Prostate gland (tissue), 2 donors: ENCODE results near the gene PAX5. TPM values are rescaled to one million over a fixed set of nuclear protein-coding genes. Genes with fewer than 3 reads are reported as not detected.

Experiments used
- DNase-seq: peaks from one replicate; pipeline ENCODE4 v3.0.0-alpha.2; 2019; ENCODE audit warnings: low spot score
- H3K27ac ChIP-seq, 2 donors: fragments of 200-600 bp; sonication (generic); 2 replicates each; pipeline ENCODE4 v1.5.1; 2017 to 2019
- H3K27me3 ChIP-seq: fragments of 200-600 bp; sonication (generic); replicated peaks from 2 replicates; pipeline ENCODE4 v1.5.1; 2019; ENCODE audit not compliant: insufficient read depth
- H3K36me3 ChIP-seq, 2 donors: fragments of 200-600 bp; sonication (generic); 1 replicate in 1 of 2; 2 replicates in 1 of 2; pipeline versions ENCODE4 v1.5.1 to v1.8.1; 2017 to 2019
- H3K4me1 ChIP-seq: fragments of 200-600 bp; sonication (generic); replicated peaks from 2 replicates; pipeline ENCODE4 v1.5.1; 2019
- H3K4me3 ChIP-seq, 2 donors: fragments of 200-600 bp; sonication (generic); 2 replicates each; pipeline ENCODE4 v1.5.1; 2017 to 2019
- H3K9me3 ChIP-seq: fragments of 200-600 bp; sonication (generic); 2 replicates; pipeline ENCODE4 v1.5.1; 2017
- CTCF ChIP-seq, 4 experiments: fragments of 200-600 bp in 2 of 4; fragments of 450-650 bp in 2 of 4; sonication (generic) in 2 of 4; IDR thresholded peaks; 1 replicate in 3 of 4; 2 replicates in 1 of 4; pipeline ENCODE4 v1.5.1; 2016 to 2019; ENCODE audit warnings: antibody characterized with exemption in 4 of 4, mild to moderate bottlenecking in 2 of 4, moderate library complexity in 2 of 4
- POLR2A ChIP-seq: fragments of 450-650 bp; IDR thresholded peaks from one replicate; pipeline ENCODE4 v1.6.1; 2016; ENCODE audit warnings: antibody characterized with exemption, mild to moderate bottlenecking
- POLR2AphosphoS5 ChIP-seq: sonication (generic); formaldehyde crosslinking; IDR thresholded peaks from one replicate; pipeline ENCODE4 v1.6.1; 2017; ENCODE audit warnings: antibody characterized with exemption
- WGBS: methylation state at CpG from one replicate; pipeline ENCODE4 v1.1.5; 2018; 5-methylcytosine and 5-hydroxymethylcytosine counted together
- intact Hi-C: fragments of 100-400 bp; cut with DNase I; formaldehyde crosslinking; loops from one replicate; pipeline ENCODE4 v1.14.2; 2022
- total RNA-seq, 2 donors: library from RNA; depleted of rRNA; stranded (reverse); fragments of >200 nt; gene quantifications; one replicate each; pipeline ENCODE4 v1.1.0, GENCODE V29; 2016

Gene PAX5
- total RNA-seq, 2 donors from 2014 or later = 0.05 to 0.11 TPM

- no peak for DNase-seq
- Histone ChIP-seq H3K27ac (no peak overlapping the region), H3K36me3 (no peaks in the 10 kb centered on the region), H3K4me1 (no peaks in the 10 kb centered on the region), H3K27me3 (peaks cover 16% of the 10 kb centered on the region), H3K4me3 (no peak overlapping the region), H3K9me3 (no peaks in the 10 kb centered on the region)
- intact Hi-C loops = no loop called here
- no peak for TF ChIP-seq CTCF (IDR thresholded peaks at IDR 0.05)
- WGBS = 58% methylated on average over 9 of the region's 9 CpGs
These were observed 32.6 kb downstream of the PAX5 start for GRCh38 chr9:37001459-37001858.

- Histone ChIP-seq H3K36me3 (no peaks in the 10 kb centered on the region), H3K9me3 (no peaks in the 10 kb centered on the region), H3K4me1 (no peaks in the 10 kb centered on the region), H3K27me3 (peaks cover 16% of the 10 kb centered on the region), H3K27ac (no peak overlapping the region), H3K4me3 (no peak overlapping the region)
- intact Hi-C loops = no loop called here
- DNase-seq = no peak
- TF ChIP-seq POLR2A (no peak), CTCF (IDR thresholded peaks at IDR 0.05) (no peak), POLR2AphosphoS5 (no peak)
- whole genome bisulfite sequencing = 70% methylated on average over 8 of the region's 8 CpGs
These were observed 34.2 kb downstream of the PAX5 start for GRCh38 chr9:36999728-37000333.

DNA sequence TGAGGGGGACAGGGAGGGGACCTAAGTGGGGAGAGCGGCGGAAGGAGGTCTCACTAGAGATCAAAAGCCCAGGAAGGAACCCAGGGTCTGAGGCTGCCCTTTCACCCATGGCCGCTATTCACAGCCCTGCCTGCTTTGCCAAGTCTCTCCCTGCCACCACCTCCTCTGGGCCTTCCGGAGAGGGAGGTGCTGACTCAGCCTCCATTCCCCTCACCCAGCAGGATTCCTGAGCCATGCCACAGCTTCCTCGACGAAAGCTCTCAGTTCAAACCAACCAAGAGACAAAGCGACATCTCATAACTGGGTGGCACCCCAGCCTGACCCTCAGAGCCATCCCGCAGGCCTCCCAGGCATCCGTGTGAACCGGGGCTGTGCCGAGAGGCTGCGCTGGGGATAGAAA is 36.7 kb downstream of the PAX5 start:
- H3K9me3 ChIP-seq = no peaks in the 10 kb centered on the region
- WGBS = 79% methylated on average over 12 of the region's 12 CpGs
- no peak for TF ChIP-seq POLR2A
- DNase-seq = no peak
- H3K27ac ChIP-seq = no peak overlapping the region
- H3K27me3 ChIP-seq = peaks cover 13% of the 10 kb centered on the region
- no peaks in the 10 kb centered on the region for H3K36me3 ChIP-seq
- no peaks in the 10 kb centered on the region for H3K4me1 ChIP-seq
- intact Hi-C loops = no loop called here
- no peak overlapping the region for H3K4me3 ChIP-seq

DNA sequence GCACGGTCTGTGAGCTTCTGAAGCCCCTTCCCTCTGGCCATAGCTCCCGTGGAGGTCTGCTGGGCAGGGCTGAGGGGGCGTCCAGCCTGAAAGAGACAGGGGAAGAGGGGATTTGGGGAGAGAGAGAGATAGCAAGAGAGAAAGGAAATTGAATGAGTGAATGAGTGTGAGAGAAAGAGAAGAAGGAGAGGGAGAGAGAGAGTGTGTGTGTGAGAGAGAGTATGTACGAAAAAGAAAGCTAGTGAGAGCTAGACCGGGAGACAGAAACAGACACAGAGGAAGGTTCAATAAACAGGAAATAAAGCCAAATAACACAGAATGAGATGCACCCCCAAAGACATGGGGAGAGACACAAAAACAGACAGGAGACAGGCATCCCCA is 37.4 kb downstream of the PAX5 start:
- Histone ChIP-seq H3K4me3 (no peak overlapping the region), H3K36me3 (no peaks in the 10 kb centered on the region), H3K4me1 (no peaks in the 10 kb centered on the region), H3K27me3 (peaks cover 9% of the 10 kb centered on the region), H3K9me3 (no peaks in the 10 kb centered on the region), H3K27ac (no peak overlapping the region)
- intact Hi-C loops = no loop called here
- 78% methylated on average over 5 of the region's 5 CpGs for WGBS
- DNase-seq = no peak
- no peak for TF ChIP-seq CTCF (IDR thresholded peaks at IDR 0.05)
- TF ChIP-seq POLR2A = no peak
- TF ChIP-seq POLR2AphosphoS5 = no peak

DNA sequence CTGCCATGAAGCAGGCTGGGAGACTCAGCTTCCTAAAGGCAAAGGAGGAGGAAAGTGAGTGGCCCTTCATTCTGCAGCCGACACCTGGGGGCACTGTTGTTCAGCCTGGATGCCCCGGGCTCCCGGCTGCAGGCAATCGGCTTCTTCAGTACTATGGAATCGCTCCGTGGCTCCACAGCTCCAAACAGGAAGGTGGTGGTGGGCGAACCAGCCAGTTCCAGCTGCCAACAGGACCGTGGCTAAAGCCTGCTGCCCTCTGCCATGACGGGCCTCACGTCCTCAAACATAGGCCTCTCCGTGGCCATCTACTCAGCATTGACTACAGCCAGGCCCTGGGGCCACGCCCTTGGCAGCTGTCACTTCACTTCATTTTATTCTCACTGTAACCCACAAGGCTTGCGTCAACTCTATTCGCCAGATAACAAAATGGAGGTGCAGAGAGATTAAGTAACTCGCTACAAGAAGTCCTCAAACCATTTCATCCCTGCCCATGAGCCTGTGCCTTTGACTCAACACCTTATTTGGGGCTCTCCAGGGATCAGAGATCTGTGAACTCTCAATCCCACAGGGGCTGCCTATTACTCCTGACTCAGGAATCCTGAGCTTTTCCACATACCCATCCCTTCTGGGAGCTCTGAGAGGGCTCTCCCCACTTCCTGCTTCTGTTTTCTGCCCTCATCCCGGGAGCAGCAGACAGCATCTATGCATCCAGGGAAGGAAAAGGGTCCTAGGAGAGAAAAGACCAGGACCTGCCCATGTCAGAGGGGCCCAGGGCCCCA is 38.0 kb downstream of the PAX5 start:
- WGBS = 28% methylated on average over 16 of the region's 16 CpGs
- H3K4me3 ChIP-seq = no peak overlapping the region
- H3K27me3 ChIP-seq = peaks cover 9% of the 10 kb centered on the region
- H3K36me3 ChIP-seq = no peaks in the 10 kb centered on the region
- DNase-seq = peak; percentile 45
- no peaks in the 10 kb centered on the region for H3K9me3 ChIP-seq
- no peak overlapping the region for H3K27ac ChIP-seq
- no peaks in the 10 kb centered on the region for H3K4me1 ChIP-seq
- TF ChIP-seq POLR2A = no peak
- no peak for TF ChIP-seq POLR2AphosphoS5
- TF ChIP-seq CTCF (IDR thresholded peaks at IDR 0.05) = peak in 3 of 4 experiments; percentile 44 to 53 (median 50)
- intact Hi-C loops = no loop called here
